ENCODE data around the gene CDCA7. TPM values are rescaled to one million over a fixed set of nuclear protein-coding genes. Genes with fewer than 3 reads are reported as not detected.

CDCA7 gene
- total and polyA plus RNA-seq, 4 donors, result 0.69 to 17.7 (median 1.9) TPM

GRCh38 chr2:173394091-173394974 lies 39.7 kb downstream of the CDCA7 start:
- peaks cover 3 to 12% (median 4%) of the 10 kb centered on the region in 3 donors for H3K27me3 ChIP-seq (ENCODE audit: control insufficient read depth in 3 of 3, insufficient read depth in 3 of 3, low read length in 2 of 3)
- ATAC-seq (ENCODE audit: insufficient read depth, low FRiP score), result no peak
- no peak for DNase-seq
- no peaks in the 10 kb centered on the region for H3K4me1 ChIP-seq (ENCODE audit: control insufficient read depth in 5 of 5, insufficient read depth in 5 of 5, low read length in 5 of 5)
- H3K27ac ChIP-seq (ENCODE audit: low read depth in 1 of 2, low read length in 1 of 2), result no peak overlapping the region
- WGBS, 2 donors, result 67 to 68% methylated on average over 8 of the region's 8 CpGs
- H3K36me3 ChIP-seq (ENCODE audit: control insufficient read depth in 4 of 4, insufficient read depth in 4 of 4, low read length in 4 of 4), result no peaks in the 10 kb centered on the region
- no peak overlapping the region for H3K4me3 ChIP-seq
- TF ChIP-seq CTCF (IDR thresholded peaks at IDR 0.05; ENCODE audit: control extremely low read depth, extremely low read depth), result no peak
- no peak overlapping the region for H3K9ac ChIP-seq (ENCODE audit: insufficient read depth in 1 of 2, low read length in 2 of 2)
- no peaks in the 10 kb centered on the region for H3K9me3 ChIP-seq (ENCODE audit: control insufficient read depth in 4 of 4, insufficient read depth in 3 of 4, low read length in 3 of 4)

GRCh38 chr2:173395567-173396351 lies 41.1 kb downstream of the CDCA7 start:
- no peak for TF ChIP-seq CTCF (IDR thresholded peaks at IDR 0.05; ENCODE audit: control extremely low read depth, extremely low read depth)
- H3K27me3 ChIP-seq (ENCODE audit: control insufficient read depth in 3 of 3, insufficient read depth in 3 of 3, low read length in 2 of 3), result peaks cover 3 to 21% (median 16%) of the 10 kb centered on the region in 3 donors
- no peak overlapping the region for H3K27ac ChIP-seq (ENCODE audit: low read depth in 1 of 2, low read length in 1 of 2)
- peaks cover 0 to 4% (median 0%) of the 10 kb centered on the region in 5 donors for H3K4me1 ChIP-seq (ENCODE audit: control insufficient read depth in 5 of 5, insufficient read depth in 5 of 5, low read length in 5 of 5)
- no peaks in the 10 kb centered on the region for H3K9me3 ChIP-seq (ENCODE audit: control insufficient read depth in 4 of 4, insufficient read depth in 3 of 4, low read length in 3 of 4)
- H3K36me3 ChIP-seq (ENCODE audit: control insufficient read depth in 4 of 4, insufficient read depth in 4 of 4, low read length in 4 of 4), result no peaks in the 10 kb centered on the region
- ATAC-seq (ENCODE audit: insufficient read depth, low FRiP score) (no peak), DNase-seq (no peak)
- H3K4me3 ChIP-seq, result no peak overlapping the region
- 82 to 86% methylated on average over 16 of the region's 16 CpGs for WGBS, 2 donors
- H3K9ac ChIP-seq (ENCODE audit: insufficient read depth in 1 of 2, low read length in 2 of 2), result no peak overlapping the region

DNA sequence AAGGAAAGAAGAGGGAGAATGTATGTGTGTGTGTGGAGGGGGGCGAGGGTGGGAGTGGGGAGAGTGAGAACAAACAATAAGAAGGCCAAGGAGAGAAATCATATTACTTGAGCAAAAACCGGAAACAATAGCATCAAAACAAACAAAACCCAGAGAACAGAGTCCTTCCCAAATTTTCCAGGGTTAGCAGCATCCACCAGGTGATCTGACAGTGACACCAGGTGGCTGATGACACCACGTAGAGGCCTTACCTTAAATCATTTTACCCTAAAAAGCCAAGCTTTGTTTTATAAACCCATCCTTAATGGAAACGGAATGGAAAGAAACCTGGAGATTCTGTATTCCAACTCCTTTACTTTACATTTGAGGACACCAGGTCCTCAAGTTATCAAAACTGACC lies 42.9 kb downstream of the CDCA7 start:
- 86 to 94% methylated on average over 4 of the region's 4 CpGs for WGBS, 2 donors
- Histone ChIP-seq H3K27me3 (ENCODE audit: control insufficient read depth in 3 of 3, insufficient read depth in 3 of 3, low read length in 2 of 3) (peaks cover 3 to 30% (median 24%) of the 10 kb centered on the region in 3 donors), H3K4me3 (no peak overlapping the region), H3K27ac (ENCODE audit: low read depth in 1 of 2, low read length in 1 of 2) (no peak overlapping the region), H3K9me3 (ENCODE audit: control insufficient read depth in 4 of 4, insufficient read depth in 3 of 4, low read length in 3 of 4) (no peaks in the 10 kb centered on the region), H3K9ac (ENCODE audit: insufficient read depth in 1 of 2, low read length in 2 of 2) (no peak overlapping the region), H3K4me1 (ENCODE audit: control insufficient read depth in 5 of 5, insufficient read depth in 5 of 5, low read length in 5 of 5) (peaks cover 0 to 9% (median 0%) of the 10 kb centered on the region in 5 donors), H3K36me3 (ENCODE audit: control insufficient read depth in 4 of 4, insufficient read depth in 4 of 4, low read length in 4 of 4) (no peaks in the 10 kb centered on the region)
- TF ChIP-seq CTCF (IDR thresholded peaks at IDR 0.05; ENCODE audit: control extremely low read depth, extremely low read depth), result no peak
- no peak for ATAC-seq (ENCODE audit: insufficient read depth, low FRiP score)
- DNase-seq, result no peak
